ENCODE results near the gene CTNNB1. TPM values are rescaled to one million over a fixed set of nuclear protein-coding genes. Genes with fewer than 3 reads are reported as not detected.

CTNNB1 gene
- total RNA-seq, 1 experiment from 2014 or later = 134 TPM

DNA sequence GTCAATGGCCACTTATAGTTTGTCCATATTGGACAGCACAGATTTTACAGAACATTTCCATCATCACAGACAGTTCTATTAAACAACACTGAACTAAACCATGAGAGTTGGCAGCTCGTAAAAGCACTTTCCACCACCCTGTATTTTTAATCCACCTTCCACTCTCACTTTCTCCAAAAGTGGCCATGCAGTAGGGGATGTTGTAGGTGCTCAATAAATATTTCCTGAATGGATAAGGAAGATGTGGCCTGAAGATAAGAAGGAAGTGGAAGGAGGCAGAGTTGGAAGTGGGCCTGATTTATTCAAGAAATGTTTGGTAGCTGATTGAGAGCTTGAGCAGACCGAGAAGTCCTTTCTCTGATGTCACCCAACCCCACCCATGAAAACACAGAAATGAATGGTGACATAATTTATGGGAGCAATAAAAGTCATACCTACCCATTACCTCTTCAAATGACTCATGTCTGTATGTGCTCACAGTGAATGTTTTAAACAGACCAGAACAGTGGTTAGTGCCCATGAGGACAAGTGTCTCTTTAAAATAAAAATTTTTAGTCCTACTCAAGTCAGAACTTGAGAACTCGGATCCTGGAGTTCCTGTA is 39.6 kb upstream of the CTNNB1 start:
- H3K4me1 ChIP-seq (ENCODE audit: insufficient read depth, low read length, poor library complexity, severe bottlenecking) = no peaks in the 10 kb centered on the region
- H3K27me3 ChIP-seq (replicated peaks; ENCODE audit: insufficient read depth, low read depth, low read length, poor library complexity) = no peaks in the 10 kb centered on the region
- H3K9me3 ChIP-seq (ENCODE audit: low read depth, low read length, poor library complexity, severe bottlenecking) = no peaks in the 10 kb centered on the region
- no peaks in the 10 kb centered on the region for H3K36me3 ChIP-seq (ENCODE audit: insufficient read depth, low read length, poor library complexity, severe bottlenecking)
- intact Hi-C loops (cut with micrococcal nuclease; ENCODE audit: unreplicated experiment) = no loop called here
- POLR2A ChIA-PET (ENCODE audit: low non-redundant PET) = no interaction called here
- CTCF ChIA-PET = no interaction called here
- H3K4me3 ChIP-seq (ENCODE audit: low read depth, low read length, poor library complexity, severe bottlenecking) = no peak overlapping the region
- TF ChIP-seq CTCF (conservative IDR thresholded peaks at IDR 0.05; ENCODE audit: low read depth, low read length) (no peak), EZH2 (IDR thresholded peaks at IDR 0.05; ENCODE audit: borderline replicate concordance, low read depth, low read length, poor library complexity, severe bottlenecking) (no peak)
- BruUV-seq (replicated peaks) = no TSS peak
- no peak for DNase-seq (ENCODE audit: low spot score)
- H3K27ac ChIP-seq (ENCODE audit: low read depth, low read length, poor library complexity, severe bottlenecking) = no peak overlapping the region

DNA sequence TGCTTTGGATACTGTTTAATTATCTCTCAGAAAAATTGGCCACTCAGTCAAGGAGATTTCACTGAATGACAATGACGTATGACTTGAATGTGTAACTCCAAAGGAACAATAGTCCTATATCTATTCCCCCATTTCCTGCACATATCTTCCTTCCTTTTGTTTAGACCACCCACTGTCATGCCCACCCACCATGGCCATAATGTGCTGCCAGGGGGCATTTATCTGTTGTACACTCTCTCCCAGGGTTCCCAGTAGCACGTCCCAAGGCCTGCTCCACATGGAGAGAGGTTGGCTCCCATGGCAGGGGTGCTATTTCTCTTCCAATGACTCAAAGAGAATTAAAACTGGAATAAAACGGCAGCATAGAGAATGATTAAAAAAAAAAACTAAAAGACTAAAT is 36.8 kb upstream of the CTNNB1 start:
- no peak for TF ChIP-seq EZH2 (IDR thresholded peaks at IDR 0.05; ENCODE audit: borderline replicate concordance, low read depth, low read length, poor library complexity, severe bottlenecking)
- TF ChIP-seq CTCF (conservative IDR thresholded peaks at IDR 0.05; ENCODE audit: low read depth, low read length) = no peak
- no TSS peak for BruUV-seq (replicated peaks)
- CTCF ChIA-PET = no interaction called here
- Histone ChIP-seq H3K4me3 (ENCODE audit: low read depth, low read length, poor library complexity, severe bottlenecking) (no peak overlapping the region), H3K36me3 (ENCODE audit: insufficient read depth, low read length, poor library complexity, severe bottlenecking) (no peaks in the 10 kb centered on the region), H3K4me1 (ENCODE audit: insufficient read depth, low read length, poor library complexity, severe bottlenecking) (no peaks in the 10 kb centered on the region), H3K27me3 (replicated peaks; ENCODE audit: insufficient read depth, low read depth, low read length, poor library complexity) (no peaks in the 10 kb centered on the region), H3K9me3 (ENCODE audit: low read depth, low read length, poor library complexity, severe bottlenecking) (no peaks in the 10 kb centered on the region), H3K27ac (ENCODE audit: low read depth, low read length, poor library complexity, severe bottlenecking) (no peak overlapping the region)
- DNase-seq (ENCODE audit: low spot score) = no peak
- intact Hi-C loops (cut with micrococcal nuclease; ENCODE audit: unreplicated experiment) = no loop called here
- POLR2A ChIA-PET (ENCODE audit: low non-redundant PET) = no interaction called here

- Histone ChIP-seq H3K27me3 (replicated peaks; ENCODE audit: insufficient read depth, low read depth, low read length, poor library complexity) (no peaks in the 10 kb centered on the region), H3K4me3 (ENCODE audit: low read depth, low read length, poor library complexity, severe bottlenecking) (no peak overlapping the region), H3K36me3 (ENCODE audit: insufficient read depth, low read length, poor library complexity, severe bottlenecking) (no peaks in the 10 kb centered on the region), H3K27ac (ENCODE audit: low read depth, low read length, poor library complexity, severe bottlenecking) (no peak overlapping the region), H3K9me3 (ENCODE audit: low read depth, low read length, poor library complexity, severe bottlenecking) (no peaks in the 10 kb centered on the region), H3K4me1 (ENCODE audit: insufficient read depth, low read length, poor library complexity, severe bottlenecking) (no peaks in the 10 kb centered on the region)
- ChIA-PET POLR2A (ENCODE audit: low non-redundant PET) (no interaction called here), CTCF (no interaction called here)
- intact Hi-C loops (cut with micrococcal nuclease; ENCODE audit: unreplicated experiment) = no loop called here
- no peak for TF ChIP-seq EZH2 (IDR thresholded peaks at IDR 0.05; ENCODE audit: borderline replicate concordance, low read depth, low read length, poor library complexity, severe bottlenecking)
- no peak for TF ChIP-seq CTCF (conservative IDR thresholded peaks at IDR 0.05; ENCODE audit: low read depth, low read length)
- BruUV-seq (replicated peaks) = no TSS peak
- no peak for DNase-seq (ENCODE audit: low spot score)
Measured at GRCh38 chr3:41163006-41163405, 36.3 kb upstream of the CTNNB1 start.
